GM23248 (cell line): ENCODE results near the gene COL9A3. TPM values are rescaled to one million over a fixed set of nuclear protein-coding genes. Genes with fewer than 3 reads are reported as not detected.

Source experiments
- DNase-seq: peaks from one replicate; pipeline ENCODE4 v3.0.0-alpha.2; 2015
- H2AFZ ChIP-seq: fragments of 200-600 bp; sonication (generic); 2 replicates; pipeline ENCODE4 v1.6.1; 2016; ENCODE audit warnings: antibody characterized with exemption
- H3F3A ChIP-seq: fragments of 200-600 bp; sonication (generic); 2 replicates; pipeline ENCODE4 v1.6.1; 2016; ENCODE audit warnings: mild to moderate bottlenecking, antibody characterized with exemption, mixed run types; ENCODE audit not compliant: insufficient read depth
- H3K27ac ChIP-seq: fragments of 200-600 bp; sonication (generic); 2 replicates; pipeline ENCODE4 v1.5.1; 2016; ENCODE audit warnings: mild to moderate bottlenecking
- H3K27me3 ChIP-seq: fragments of 200-600 bp; sonication (generic); replicated peaks from 2 replicates; pipeline ENCODE4 v1.6.1; 2016; ENCODE audit warnings: mild to moderate bottlenecking; ENCODE audit not compliant: insufficient read depth
- H3K36me3 ChIP-seq: fragments of 200-600 bp; sonication (generic); 2 replicates; pipeline ENCODE4 v1.6.1; 2016; ENCODE audit warnings: low read depth, mild to moderate bottlenecking
- H3K4me1 ChIP-seq: fragments of 200-600 bp; sonication (generic); 2 replicates; pipeline ENCODE4 v1.6.1; 2016; ENCODE audit warnings: mild to moderate bottlenecking; ENCODE audit not compliant: insufficient read depth
- H3K4me2 ChIP-seq: fragments of 200-600 bp; sonication (generic); one replicate; pipeline ENCODE4 v1.6.1; 2016; ENCODE audit warnings: mild to moderate bottlenecking; ENCODE audit not compliant: unreplicated experiment
- H3K4me3 ChIP-seq: fragments of 200-600 bp; sonication (generic); 2 replicates; pipeline ENCODE4 v1.5.1; 2016; ENCODE audit warnings: mild to moderate bottlenecking
- H3K79me2 ChIP-seq: fragments of 200-600 bp; sonication (generic); 2 replicates; pipeline ENCODE4 v1.6.1; 2016; ENCODE audit warnings: mild to moderate bottlenecking; ENCODE audit not compliant: insufficient read depth
- H3K9ac ChIP-seq: fragments of 200-600 bp; sonication (generic); 2 replicates; pipeline ENCODE4 v1.6.1; 2016; ENCODE audit warnings: mild to moderate bottlenecking
- H3K9me2 ChIP-seq: fragments of 200-600 bp; sonication (generic); 2 replicates; pipeline ENCODE4 v1.6.1; 2016; ENCODE audit warnings: mixed run types, mild to moderate bottlenecking, moderate library complexity; ENCODE audit not compliant: insufficient read depth
- H3K9me3 ChIP-seq: fragments of 200-600 bp; sonication (generic); one replicate; pipeline ENCODE4 v1.6.1; 2017; ENCODE audit warnings: low read depth
- H4K20me1 ChIP-seq: fragments of 200-600 bp; sonication (generic); 2 replicates; pipeline ENCODE4 v1.6.0; 2016; ENCODE audit not compliant: insufficient read depth
- EZH2 ChIP-seq: fragments of 200-600 bp; sonication (generic); IDR thresholded peaks from 2 replicates; pipeline ENCODE4 v1.6.1; 2018; ENCODE audit warnings: antibody characterized with exemption, mild to moderate bottlenecking; ENCODE audit not compliant: insufficient read depth, poor library complexity, severe bottlenecking
- EZH2phosphoT487 ChIP-seq: fragments of 200-600 bp; sonication (generic); IDR thresholded peaks from 2 replicates; pipeline ENCODE4 v1.6.1; 2018; ENCODE audit warnings: antibody characterized with exemption, moderate library complexity, mild to moderate bottlenecking, low read depth; ENCODE audit not compliant: insufficient read depth
- WGBS, 2 experiments: methylation state at CpG; one replicate each; pipeline ENCODE4 v1.1.6; 2015 to 2017; ENCODE audit warnings: low lambda C conversion rate in 2 of 2, low coverage in 1 of 2; ENCODE audit errors: missing lambda C conversion rate in 2 of 2; 5-methylcytosine and 5-hydroxymethylcytosine counted together
- in situ Hi-C: fragments of 300-500 bp; cut with MboI; formaldehyde crosslinking; loops from 2 replicates; pipeline ENCODE4 v1.15.0; 2020
- polyA plus RNA-seq: library from polyadenylated mRNA; unstranded; fragments of >200 nt; fragmentation: Nextera tagmentation; extraction: Ambion mirVana; gene quantifications from 2 replicates; pipeline ENCODE4 v1.2.1, GENCODE V29; 2016
- total RNA-seq: library from RNA; depleted of rRNA; stranded (reverse); fragments of >200 nt; shearing (Covaris generic); gene quantifications from 2 replicates; pipeline ENCODE4 v1.2.3, GENCODE V29; 2014

Gene COL9A3
- total and polyA plus RNA-seq, 2 experiments from 2014 or later, result 0.25 TPM; not detected in 1

- no peaks in the 10 kb centered on the region for H3K36me3 ChIP-seq
- in situ Hi-C loops, result no loop called here
- no peaks in the 10 kb centered on the region for H3K9me2 ChIP-seq
- no peaks in the 10 kb centered on the region for H4K20me1 ChIP-seq
- H3K4me1 ChIP-seq, result no peaks in the 10 kb centered on the region
- H3K9ac ChIP-seq, result no peak overlapping the region
- H3K9me3 ChIP-seq, result no peaks in the 10 kb centered on the region
- H3K27ac ChIP-seq, result no peak overlapping the region
- H3K27me3 ChIP-seq, result no peaks in the 10 kb centered on the region
- no peak overlapping the region for H3K4me2 ChIP-seq
- WGBS, 2 experiments, result 64 to 78% methylated on average over 3 to 7 of the region's 7 CpGs
- H3K79me2 ChIP-seq, result no peaks in the 10 kb centered on the region
- H2AFZ ChIP-seq, result no peak overlapping the region
- no peak for DNase-seq
- TF ChIP-seq EZH2phosphoT487 (no peak), EZH2 (no peak)
- H3F3A ChIP-seq, result 0 out of 2 replicates have a peak, but pooled peaks cover 3% of the 10 kb centered on the region
- no peak overlapping the region for H3K4me3 ChIP-seq
Observed at GRCh38 chr20:62822239-62822787, 5.5 kb downstream of the COL9A3 start.

- Histone ChIP-seq H2AFZ (no peak overlapping the region), H3K9me3 (no peaks in the 10 kb centered on the region), H3K4me1 (no peaks in the 10 kb centered on the region), H3K9ac (no peak overlapping the region), H3F3A (0 out of 2 replicates have a peak, but pooled peaks cover 3% of the 10 kb centered on the region), H4K20me1 (no peaks in the 10 kb centered on the region), H3K36me3 (no peaks in the 10 kb centered on the region), H3K27me3 (no peaks in the 10 kb centered on the region), H3K4me2 (no peak overlapping the region), H3K79me2 (no peaks in the 10 kb centered on the region), H3K4me3 (no peak overlapping the region), H3K27ac (no peak overlapping the region), H3K9me2 (no peaks in the 10 kb centered on the region)
- TF ChIP-seq EZH2, result no peak
- no peak for TF ChIP-seq EZH2phosphoT487
- WGBS, 2 experiments, result 79 to 85% methylated on average over 24 of the region's 24 CpGs
- in situ Hi-C loops, result no loop called here
- DNase-seq, result peak; percentile 34
Observed at GRCh38 chr20:62822788-62823651, 6.2 kb downstream of the COL9A3 start.

- no peak overlapping the region for H3K4me2 ChIP-seq
- H3K79me2 ChIP-seq, result no peaks in the 10 kb centered on the region
- H3K9me3 ChIP-seq, result no peaks in the 10 kb centered on the region
- no peaks in the 10 kb centered on the region for H3K9me2 ChIP-seq
- no peak overlapping the region for H3K9ac ChIP-seq
- 0 out of 2 replicates have a peak, but pooled peaks cover 3% of the 10 kb centered on the region for H3F3A ChIP-seq
- DNase-seq, result no peak
- no peak overlapping the region for H3K4me3 ChIP-seq
- no peak overlapping the region for H3K27ac ChIP-seq
- in situ Hi-C loops, result no loop called here
- TF ChIP-seq EZH2 (no peak), EZH2phosphoT487 (no peak)
- H3K27me3 ChIP-seq, result no peaks in the 10 kb centered on the region
- no peaks in the 10 kb centered on the region for H3K4me1 ChIP-seq
- WGBS, 2 experiments, result 87 to 90% methylated on average over 22 to 35 of the region's 38 CpGs
- no peaks in the 10 kb centered on the region for H4K20me1 ChIP-seq
- no peak overlapping the region for H2AFZ ChIP-seq
- no peaks in the 10 kb centered on the region for H3K36me3 ChIP-seq
Observed at GRCh38 chr20:62823688-62824475, 7.0 kb downstream of the COL9A3 start.
